HepG2 (cell line): Measurements from ENCODE around the gene HNRNPA1. TPM values are rescaled to one million over a fixed set of nuclear protein-coding genes. Genes with fewer than 3 reads are reported as not detected.

Experiments used
- ATAC-seq: fragments of 200-7000 bp; cut with Tn5 transposase; 3 replicates; pipeline ENCODE4 v1.9.1; 2020; ENCODE audit warnings: mild to moderate bottlenecking, moderate library complexity
- BruUV-seq: library from RNA; stranded (reverse); fragments of 400-500 nt; replicated peaks from 2 replicates; lab custom pipeline; 2021; lab: Mats Ljungman, UMichigan
- CTCF ChIA-PET: fragments of 300-600 bp; formaldehyde crosslinking; extraction: SDS; loops from one replicate; lab custom pipeline; 2021; ENCODE audit warnings: low total read pairs, inconsistent platforms, low intra/inter-chr PET ratio; lab: Yijun Ruan, JAX
- POLR2A ChIA-PET: fragments of 350-600 bp; sonication (Branson Sonifier 250); formaldehyde crosslinking; loops from one replicate; lab custom pipeline; 2020; ENCODE audit warnings: antibody characterized with exemption, inconsistent platforms; lab: Yijun Ruan, JAX
- DNase-seq: peaks from one replicate; pipeline ENCODE4 v3.0.0-alpha.2; 2015; ENCODE audit warnings: low spot score
- FAIRE-seq: peaks from 3 replicates; lab custom pipeline; 2011; peaks lifted over from hg19 to GRCh38; lab: Jason Lieb, UNC
- H2AFZ ChIP-seq: one replicate; pipeline ENCODE4 v1.6.1; 2011; ENCODE audit warnings: low read length, inconsistent platforms
- H3K27ac ChIP-seq: fragments of 300-600 bp; 3 replicates; pipeline ENCODE4 v1.8.0; 2011; ENCODE audit warnings: mixed run types, mild to moderate bottlenecking, mixed read lengths, low read length, inconsistent platforms; ENCODE audit not compliant: insufficient read depth; ENCODE audit errors: extremely low read length
- H3K27me3 ChIP-seq, 2 experiments: fragments of 200-600 bp in 1 of 2; 2 replicates in 1 of 2; 3 replicates in 1 of 2; pipeline versions ENCODE4 v1.6.0 to v1.8.0; 2011; ENCODE audit warnings: low read length in 2 of 2, mild to moderate bottlenecking in 2 of 2, moderate library complexity in 2 of 2, inconsistent platforms in 1 of 2; ENCODE audit not compliant: insufficient read depth in 2 of 2, control insufficient read depth in 1 of 2
- H3K36me3 ChIP-seq, 2 experiments: fragments of 200-600 bp in 1 of 2; replicated peaks in 1 of 2; 2 replicates in 1 of 2; 3 replicates in 1 of 2; pipeline versions ENCODE4 v1.5.1 to v1.8.0; 2011; ENCODE audit warnings: low read length in 2 of 2, inconsistent platforms in 1 of 2; ENCODE audit not compliant: insufficient read depth in 2 of 2, control insufficient read depth in 1 of 2
- H3K4me1 ChIP-seq: 2 replicates; pipeline ENCODE4 v1.5.1; 2012; ENCODE audit warnings: low read length, inconsistent platforms; ENCODE audit not compliant: insufficient read depth
- H3K4me2 ChIP-seq: 2 replicates; pipeline ENCODE4 v1.6.0; 2011; ENCODE audit warnings: low read depth, low read length, inconsistent platforms
- H3K4me3 ChIP-seq, 3 experiments: fragments of 200-600 bp in 1 of 3; sonication (generic), shearing (Covaris generic) in 1 of 3; replicated peaks in 1 of 3; 2 replicates each; pipeline ENCODE4 v1.5.1; 2011 to 2016; ENCODE audit warnings: low read length in 3 of 3, inconsistent platforms in 2 of 3, low read depth in 2 of 3, mild to moderate bottlenecking in 2 of 3, control low read depth in 1 of 3, mixed read lengths in 1 of 3; ENCODE audit not compliant: insufficient read depth in 1 of 3
- H3K79me2 ChIP-seq: one replicate; pipeline ENCODE4 v1.6.1; 2011; ENCODE audit warnings: low read length, inconsistent platforms; ENCODE audit not compliant: insufficient read depth
- H3K9ac ChIP-seq: 2 replicates; pipeline ENCODE4 v1.6.0; 2011; ENCODE audit warnings: mild to moderate bottlenecking, low read depth, low read length, inconsistent platforms; ENCODE audit not compliant: insufficient read depth
- H3K9me3 ChIP-seq: 2 replicates; pipeline ENCODE4 v1.5.1; 2012; ENCODE audit warnings: mild to moderate bottlenecking, low read length
- H4K20me1 ChIP-seq: 2 replicates; pipeline ENCODE4 v1.6.0; 2011; ENCODE audit warnings: inconsistent platforms, mild to moderate bottlenecking, low read length, moderate library complexity; ENCODE audit not compliant: insufficient read depth
- KMT2B ChIP-seq: IDR thresholded peaks from 2 replicates; pipeline ENCODE4 v1.6.1; 2016; ENCODE audit warnings: missing genetic modification reagents, missing compliant biosample characterization
- NFIC ChIP-seq: IDR thresholded peaks from 2 replicates; pipeline ENCODE4 v1.6.1; 2012; ENCODE audit warnings: mild to moderate bottlenecking, low read length, inconsistent platforms
- NR2C2 ChIP-seq: sonication (generic); formaldehyde crosslinking; IDR thresholded peaks from 2 replicates; pipeline ENCODE4 v1.4.0; 2020; ENCODE audit warnings: missing genetic modification reagents, mild to moderate bottlenecking, moderate library complexity, borderline replicate concordance
- SMARCC2 ChIP-seq: fragments of 450-650 bp; IDR thresholded peaks from 2 replicates; pipeline ENCODE4 v1.6.1; 2017; ENCODE audit warnings: antibody characterized with exemption, mild to moderate bottlenecking
- SP5 ChIP-seq: IDR thresholded peaks from 2 replicates; pipeline ENCODE4 v1.6.1; 2016; ENCODE audit warnings: low read depth, borderline replicate concordance
- ZNF501 ChIP-seq: sonication (generic); formaldehyde crosslinking; IDR thresholded peaks from 2 replicates; pipeline ENCODE4 v1.5.1; 2020; ENCODE audit warnings: mild to moderate bottlenecking, moderate library complexity, missing genetic modification reagents
- ZNF737 ChIP-seq: sonication (generic); formaldehyde crosslinking; IDR thresholded peaks from 2 replicates; pipeline ENCODE4 v1.5.0; 2020; ENCODE audit warnings: missing genetic modification reagents, mild to moderate bottlenecking, borderline replicate concordance
- ZNF749 ChIP-seq: sonication (generic); formaldehyde crosslinking; IDR thresholded peaks from 2 replicates; pipeline ENCODE4 v1.8.0; 2022; ENCODE audit warnings: mild to moderate bottlenecking, missing genetic modification reagents, moderate library complexity, borderline replicate concordance
- ZSCAN20 ChIP-seq: sonication (generic); formaldehyde crosslinking; IDR thresholded peaks from 2 replicates; pipeline ENCODE4 v1.4.0; 2020; ENCODE audit warnings: missing genetic modification reagents, mild to moderate bottlenecking, borderline replicate concordance
- WGBS: methylation state at CpG from one replicate; pipeline ENCODE4 v1.1.6; 2017; ENCODE audit warnings: low lambda C conversion rate; 5-methylcytosine and 5-hydroxymethylcytosine counted together
- in situ Hi-C: cut with HindIII; loops from 2 replicates; pipeline ENCODE4 v1.10.0; 2017; ENCODE audit warnings: low pct_unique_long_range_greater_than_20kb; ENCODE audit not compliant: extremely low pct_ligation_motif_present
- intact Hi-C: fragments of 100-400 bp; cut with micrococcal nuclease; formaldehyde crosslinking; loops from one replicate; pipeline ENCODE4 v1.10.0; 2022; ENCODE audit not compliant: unreplicated experiment
- polyA plus RNA-seq, 8 experiments: library from polyadenylated mRNA; depleted of rRNA in 3 of 8; stranded (reverse) in 7 of 8; unstranded in 1 of 8; fragments of >200 nt; fragmentation: Illumina TruSeq in 4 of 8; extraction: Trizol in 4 of 8; gene quantifications; 2 replicates each; pipeline versions ENCODE4 v1.2.1 to v1.2.3, GENCODE V29; 2011 to 2016; ENCODE audit warnings: low read depth in 4 of 8, missing spikeins in 1 of 8, mixed read lengths in 1 of 8; ENCODE audit not compliant: insufficient read depth in 1 of 8
- total RNA-seq, 5 experiments: library from RNA; depleted of rRNA; stranded (reverse); fragments of >200 nt; fragmentation: Illumina TruSeq; extraction: Trizol; gene quantifications; 2 replicates each; pipeline ENCODE4 v1.2.3, GENCODE V29; 2016; ENCODE audit warnings: low read depth in 1 of 5
- TF ChIP-seq, protein P1 (sequence below): sonication (generic); formaldehyde crosslinking; conservative IDR thresholded peaks from 2 replicates; pipeline ENCODE4 v1.4.0; 2020; ENCODE audit warnings: mild to moderate bottlenecking, missing genetic modification reagents, moderate library complexity

HNRNPA1 gene
- total and polyA plus RNA-seq, 2 of the 13 experiments (the other 11 are each of a cell fraction or from before 2014, with no cell fraction given), result 535 to 1,820 TPM

DNA sequence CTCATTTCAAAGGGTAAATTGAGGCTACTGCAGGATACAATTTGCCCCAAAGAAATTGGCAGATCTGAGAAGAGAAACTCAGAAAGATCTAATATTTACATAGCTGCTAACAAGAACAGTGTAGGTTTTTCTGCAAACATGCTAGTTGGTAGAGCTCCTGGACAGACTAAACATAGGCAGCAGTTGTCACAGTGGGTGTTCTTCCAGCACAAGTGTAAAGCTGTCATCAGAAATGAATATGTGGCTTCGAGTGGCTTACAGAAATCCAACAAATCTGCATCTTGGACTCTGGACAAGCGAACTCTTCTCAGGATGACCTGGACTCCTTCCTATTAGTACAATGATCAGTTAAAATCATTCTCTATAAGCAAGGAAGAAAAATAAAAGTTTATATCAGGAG, 6.5 kb upstream of the HNRNPA1 start:
- no peak overlapping the region for H3K9ac ChIP-seq
- in situ Hi-C loops, result no loop called here
- ATAC-seq, result no peak
- WGBS, result 85% methylated on average over 2 of the region's 2 CpGs
- ChIA-PET POLR2A (no interaction called here), CTCF (no interaction called here)
- DNase-seq, result no peak
- H3K9me3 ChIP-seq, result no peaks in the 10 kb centered on the region
- no TSS peak for BruUV-seq
- H3K36me3 ChIP-seq, result 0 out of 5 replicates have a peak, but pooled peaks cover 0 to 11% of the 10 kb centered on the region in 2 experiments
- no peak overlapping the region for H3K27ac ChIP-seq
- H3K4me3 ChIP-seq, result no peak overlapping the region
- H4K20me1 ChIP-seq, result no peaks in the 10 kb centered on the region
- TF ChIP-seq, protein P1, sequence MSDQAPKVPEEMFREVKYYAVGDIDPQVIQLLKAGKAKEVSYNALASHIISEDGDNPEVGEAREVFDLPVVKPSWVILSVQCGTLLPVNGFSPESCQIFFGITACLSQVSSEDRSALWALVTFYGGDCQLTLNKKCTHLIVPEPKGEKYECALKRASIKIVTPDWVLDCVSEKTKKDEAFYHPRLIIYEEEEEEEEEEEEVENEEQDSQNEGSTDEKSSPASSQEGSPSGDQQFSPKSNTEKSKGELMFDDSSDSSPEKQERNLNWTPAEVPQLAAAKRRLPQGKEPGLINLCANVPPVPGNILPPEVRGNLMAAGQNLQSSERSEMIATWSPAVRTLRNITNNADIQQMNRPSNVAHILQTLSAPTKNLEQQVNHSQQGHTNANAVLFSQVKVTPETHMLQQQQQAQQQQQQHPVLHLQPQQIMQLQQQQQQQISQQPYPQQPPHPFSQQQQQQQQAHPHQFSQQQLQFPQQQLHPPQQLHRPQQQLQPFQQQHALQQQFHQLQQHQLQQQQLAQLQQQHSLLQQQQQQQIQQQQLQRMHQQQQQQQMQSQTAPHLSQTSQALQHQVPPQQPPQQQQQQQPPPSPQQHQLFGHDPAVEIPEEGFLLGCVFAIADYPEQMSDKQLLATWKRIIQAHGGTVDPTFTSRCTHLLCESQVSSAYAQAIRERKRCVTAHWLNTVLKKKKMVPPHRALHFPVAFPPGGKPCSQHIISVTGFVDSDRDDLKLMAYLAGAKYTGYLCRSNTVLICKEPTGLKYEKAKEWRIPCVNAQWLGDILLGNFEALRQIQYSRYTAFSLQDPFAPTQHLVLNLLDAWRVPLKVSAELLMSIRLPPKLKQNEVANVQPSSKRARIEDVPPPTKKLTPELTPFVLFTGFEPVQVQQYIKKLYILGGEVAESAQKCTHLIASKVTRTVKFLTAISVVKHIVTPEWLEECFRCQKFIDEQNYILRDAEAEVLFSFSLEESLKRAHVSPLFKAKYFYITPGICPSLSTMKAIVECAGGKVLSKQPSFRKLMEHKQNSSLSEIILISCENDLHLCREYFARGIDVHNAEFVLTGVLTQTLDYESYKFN, result no peak
- no peak for TF ChIP-seq ZNF501 (CRISPR knock-in tag)
- intact Hi-C loops, result no loop called here
- H3K4me2 ChIP-seq, result no peak overlapping the region
- FAIRE-seq, result no peak
- H3K4me1 ChIP-seq, result peaks cover 46% of the 10 kb centered on the region
- H3K27me3 ChIP-seq, result no peaks in the 10 kb centered on the region
- no peak overlapping the region for H2AFZ ChIP-seq
- H3K79me2 ChIP-seq, result peaks cover 33% of the 10 kb centered on the region

DNA sequence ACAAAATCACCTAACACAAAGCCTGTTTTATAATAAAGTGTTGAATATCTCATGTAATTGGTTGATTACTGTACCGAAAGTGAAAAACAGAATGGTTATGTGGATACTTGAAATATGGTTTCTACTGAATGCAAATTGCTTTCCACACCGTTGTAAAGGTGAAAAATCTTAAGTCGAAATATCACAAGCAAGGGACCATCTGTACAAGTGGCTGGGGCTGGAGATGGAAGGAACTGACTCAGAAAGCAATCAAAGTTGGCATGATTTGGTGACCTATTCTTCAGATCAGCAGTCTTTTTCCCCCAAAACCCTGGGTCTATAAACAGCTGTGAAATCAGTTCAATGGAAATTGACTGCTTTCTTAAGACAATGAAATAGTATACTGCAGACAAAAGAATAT, 4.2 kb upstream of the HNRNPA1 start:
- no peak overlapping the region for H3K9ac ChIP-seq
- no peaks in the 10 kb centered on the region for H3K9me3 ChIP-seq
- no TSS peak for BruUV-seq
- H3K27me3 ChIP-seq, result no peaks in the 10 kb centered on the region; a peak in 1 of 5 replicates
- ChIA-PET POLR2A (interaction anchor here (1.0 to 1.7 kb wide), 2 partner anchors 25 to 48 kb away, joined by 3 to 5 read pairs; partner anchors contain the start of gene COPZ1), CTCF (no interaction called here)
- H3K4me3 ChIP-seq, result no peak overlapping the region
- FAIRE-seq, result no peak
- peaks cover 46% of the 10 kb centered on the region for H3K79me2 ChIP-seq
- H3K27ac ChIP-seq, result no peak overlapping the region
- 0 out of 2 replicates have a peak, but pooled peaks cover 2% of the 10 kb centered on the region for H4K20me1 ChIP-seq
- no peak for TF ChIP-seq NFIC
- no peak for TF ChIP-seq ZSCAN20 (CRISPR knock-in tag)
- TF ChIP-seq SP5 (CRISPR knock-in tag), result no peak
- no peak for TF ChIP-seq SMARCC2
- TF ChIP-seq KMT2B (CRISPR knock-in tag), result no peak
- no peak for TF ChIP-seq ZNF737
- no peak for TF ChIP-seq ZNF749 (CRISPR knock-in tag)
- TF ChIP-seq NR2C2 (CRISPR knock-in tag), result no peak
- in situ Hi-C loops, result no loop called here
- H3K4me2 ChIP-seq, result no peak overlapping the region
- H2AFZ ChIP-seq, result no peak overlapping the region
- H3K36me3 ChIP-seq, result peaks cover 0 to 15% of the 10 kb centered on the region in 2 experiments; a peak in 2 of 5 replicates
- DNase-seq, result no peak
- peaks cover 46% of the 10 kb centered on the region for H3K4me1 ChIP-seq
- no peak for ATAC-seq
- intact Hi-C loops, result no loop called here
- WGBS, result 95% methylated on average over 3 of the region's 3 CpGs
